Parathyroid adenoma (tissue), 2 donors: Measurements from ENCODE around the gene OCA2.

Source experiments
- H2AFZ ChIP-seq: fragments of 300-600 bp; sonication (generic); one replicate; pipeline ENCODE4 v1.7.0; 2017; ENCODE audit warnings: antibody characterized with exemption, mild to moderate bottlenecking
- H3K27ac ChIP-seq: fragments of 300-600 bp; sonication (generic); one replicate; pipeline ENCODE4 v1.7.0; 2017
- H3K27me3 ChIP-seq: fragments of 300-600 bp; sonication (generic); one replicate; pipeline ENCODE4 v1.7.0; 2017; ENCODE audit warnings: low read length; ENCODE audit not compliant: control insufficient read depth, insufficient read depth
- H3K36me3 ChIP-seq: fragments of 300-600 bp; sonication (generic); one replicate; pipeline ENCODE4 v1.7.0; 2017; ENCODE audit warnings: low read length; ENCODE audit not compliant: control insufficient read depth, insufficient read depth
- H3K4me1 ChIP-seq: fragments of 300-600 bp; sonication (generic); one replicate; pipeline ENCODE4 v1.7.0; 2017; ENCODE audit warnings: control low read depth
- H3K4me2 ChIP-seq: fragments of 300-600 bp; sonication (generic); one replicate; pipeline ENCODE4 v1.7.0; 2017; ENCODE audit warnings: low read length
- H3K4me3 ChIP-seq: fragments of 300-600 bp; sonication (generic); one replicate; pipeline ENCODE4 v1.7.0; 2017; ENCODE audit warnings: low read depth, low read length
- H3K79me2 ChIP-seq: fragments of 300-600 bp; sonication (generic); one replicate; pipeline ENCODE4 v1.7.0; 2017; ENCODE audit warnings: control low read depth
- H3K9ac ChIP-seq: fragments of 300-600 bp; sonication (generic); one replicate; pipeline ENCODE4 v1.7.0; 2017; ENCODE audit warnings: mild to moderate bottlenecking
- H3K9me3 ChIP-seq: fragments of 300-600 bp; sonication (generic); one replicate; pipeline ENCODE4 v1.7.0; 2017; ENCODE audit warnings: low read length; ENCODE audit not compliant: control insufficient read depth
- CTCF ChIP-seq: fragments of 300-600 bp; sonication (generic); IDR thresholded peaks from one replicate; pipeline ENCODE4 v1.7.0; 2017; ENCODE audit warnings: antibody characterized with exemption, mild to moderate bottlenecking
- donor health status: primary hyperparathyroidism.

The OCA2 gene

GRCh38 chr15:28133281-28133680 lies 34.2 kb upstream of the OCA2 start:
- no peak overlapping the region for H3K27ac ChIP-seq
- no peaks in the 10 kb centered on the region for H3K27me3 ChIP-seq
- no peak overlapping the region for H3K4me3 ChIP-seq
- no peaks in the 10 kb centered on the region for H3K36me3 ChIP-seq
- H3K9ac ChIP-seq: no peak overlapping the region
- no peak overlapping the region for H2AFZ ChIP-seq
- no peak overlapping the region for H3K4me2 ChIP-seq
- H3K79me2 ChIP-seq: no peaks in the 10 kb centered on the region
- H3K4me1 ChIP-seq: no peaks in the 10 kb centered on the region
- TF ChIP-seq CTCF: no peak
- H3K9me3 ChIP-seq: no peaks in the 10 kb centered on the region

- Histone ChIP-seq H2AFZ (no peak overlapping the region), H3K27ac (no peak overlapping the region), H3K79me2 (no peaks in the 10 kb centered on the region), H3K27me3 (no peaks in the 10 kb centered on the region), H3K4me2 (no peak overlapping the region), H3K4me1 (no peaks in the 10 kb centered on the region), H3K9ac (no peak overlapping the region), H3K36me3 (no peaks in the 10 kb centered on the region), H3K9me3 (no peaks in the 10 kb centered on the region), H3K4me3 (no peak overlapping the region)
- TF ChIP-seq CTCF: no peak
Measured at GRCh38 chr15:28132524-28133275, 33.6 kb upstream of the OCA2 start.

GRCh38 chr15:28131946-28132345 lies 32.8 kb upstream of the OCA2 start:
- TF ChIP-seq CTCF: no peak
- no peak overlapping the region for H2AFZ ChIP-seq
- H3K36me3 ChIP-seq: no peaks in the 10 kb centered on the region
- no peak overlapping the region for H3K4me3 ChIP-seq
- no peaks in the 10 kb centered on the region for H3K27me3 ChIP-seq
- H3K9ac ChIP-seq: no peak overlapping the region
- no peak overlapping the region for H3K4me2 ChIP-seq
- no peak overlapping the region for H3K27ac ChIP-seq
- H3K79me2 ChIP-seq: no peaks in the 10 kb centered on the region
- no peaks in the 10 kb centered on the region for H3K9me3 ChIP-seq
- H3K4me1 ChIP-seq: no peaks in the 10 kb centered on the region

- no peak for TF ChIP-seq CTCF
- Histone ChIP-seq H3K9me3 (no peaks in the 10 kb centered on the region), H3K9ac (no peak overlapping the region), H3K36me3 (no peaks in the 10 kb centered on the region), H3K4me3 (no peak overlapping the region), H2AFZ (no peak overlapping the region), H3K27me3 (no peaks in the 10 kb centered on the region), H3K4me2 (no peak overlapping the region), H3K27ac (no peak overlapping the region), H3K79me2 (no peaks in the 10 kb centered on the region), H3K4me1 (no peaks in the 10 kb centered on the region)
Measured at GRCh38 chr15:28131400-28131799, 32.3 kb upstream of the OCA2 start.

GRCh38 chr15:28130651-28131050 lies 31.5 kb upstream of the OCA2 start:
- Histone ChIP-seq H3K9me3 (no peaks in the 10 kb centered on the region), H3K36me3 (no peaks in the 10 kb centered on the region), H3K4me3 (no peak overlapping the region), H2AFZ (no peak overlapping the region), H3K27ac (no peak overlapping the region), H3K27me3 (no peaks in the 10 kb centered on the region), H3K4me1 (no peaks in the 10 kb centered on the region), H3K4me2 (no peak overlapping the region), H3K79me2 (no peaks in the 10 kb centered on the region), H3K9ac (no peak overlapping the region)
- no peak for TF ChIP-seq CTCF
